ENCODE data around the gene RFPL2. TPM values are rescaled to one million over a fixed set of nuclear protein-coding genes. Genes with fewer than 3 reads are reported as not detected.

The RFPL2 gene
- total RNA-seq, 1 donor from 2014 or later = not detected

DNA sequence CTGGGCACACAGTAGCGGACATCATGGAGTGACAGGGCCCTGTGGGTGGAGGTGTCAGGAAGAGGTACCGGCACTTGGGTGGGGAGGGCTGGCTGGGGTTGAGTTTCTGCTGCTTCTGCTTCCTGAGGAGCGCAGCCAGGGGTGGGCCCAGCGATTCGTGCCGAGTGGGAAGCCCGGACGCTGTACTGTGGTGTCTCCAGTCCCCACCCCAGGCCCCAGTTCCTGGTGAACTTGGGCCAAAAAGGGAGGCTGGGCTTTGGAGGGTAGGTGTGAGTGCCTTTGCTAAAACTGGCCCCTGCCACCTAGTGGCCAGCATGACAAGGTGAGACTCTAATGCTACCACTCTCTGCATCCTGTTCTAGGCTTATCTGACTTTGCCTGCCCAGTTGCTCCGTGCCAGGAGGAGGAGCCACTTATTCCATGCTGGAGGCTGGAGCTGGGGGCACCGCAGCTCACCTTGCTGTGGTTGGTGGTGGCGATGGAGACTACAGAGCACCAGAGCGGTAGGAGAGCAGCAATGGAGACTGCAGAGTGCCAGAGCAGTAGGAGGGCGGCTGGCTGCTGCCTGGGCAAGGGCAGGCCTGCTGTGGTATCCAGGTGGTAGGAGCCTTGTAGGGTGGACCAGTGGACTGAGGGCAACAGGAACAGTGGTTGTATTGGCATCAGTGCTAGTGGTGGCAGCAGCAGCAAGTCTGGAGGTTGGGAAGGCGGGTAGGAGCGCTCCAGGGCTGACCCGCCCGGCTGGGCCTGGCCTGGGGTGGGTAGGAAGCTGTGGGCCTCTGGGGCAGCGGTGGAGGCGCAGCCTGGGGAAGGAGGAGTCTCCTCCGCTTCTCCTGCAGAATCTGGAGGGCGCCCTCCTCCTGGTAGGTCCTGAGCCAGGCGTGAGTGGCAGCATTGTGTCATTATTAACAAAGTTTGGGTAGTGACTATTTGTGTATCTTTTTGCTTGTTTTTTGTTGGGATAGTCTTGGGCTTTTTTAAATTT lies 2.2 kb upstream of the RFPL2 start:
- peaks cover 12% of the 10 kb centered on the region for H3K4me1 ChIP-seq
- H3K4me3 ChIP-seq = no peak overlapping the region
- DNase-seq = no peak
- no peaks in the 10 kb centered on the region for H3K9me3 ChIP-seq
- no peaks in the 10 kb centered on the region for H3K36me3 ChIP-seq
- H3K27me3 ChIP-seq (ENCODE audit: low read depth) = peaks cover 26% of the 10 kb centered on the region
- ATAC-seq = peak; percentile 29 to 51
- intact Hi-C loops (cut with DNase I) = no loop called here
- no peak overlapping the region for H3K27ac ChIP-seq
- TF ChIP-seq, protein P1, sequence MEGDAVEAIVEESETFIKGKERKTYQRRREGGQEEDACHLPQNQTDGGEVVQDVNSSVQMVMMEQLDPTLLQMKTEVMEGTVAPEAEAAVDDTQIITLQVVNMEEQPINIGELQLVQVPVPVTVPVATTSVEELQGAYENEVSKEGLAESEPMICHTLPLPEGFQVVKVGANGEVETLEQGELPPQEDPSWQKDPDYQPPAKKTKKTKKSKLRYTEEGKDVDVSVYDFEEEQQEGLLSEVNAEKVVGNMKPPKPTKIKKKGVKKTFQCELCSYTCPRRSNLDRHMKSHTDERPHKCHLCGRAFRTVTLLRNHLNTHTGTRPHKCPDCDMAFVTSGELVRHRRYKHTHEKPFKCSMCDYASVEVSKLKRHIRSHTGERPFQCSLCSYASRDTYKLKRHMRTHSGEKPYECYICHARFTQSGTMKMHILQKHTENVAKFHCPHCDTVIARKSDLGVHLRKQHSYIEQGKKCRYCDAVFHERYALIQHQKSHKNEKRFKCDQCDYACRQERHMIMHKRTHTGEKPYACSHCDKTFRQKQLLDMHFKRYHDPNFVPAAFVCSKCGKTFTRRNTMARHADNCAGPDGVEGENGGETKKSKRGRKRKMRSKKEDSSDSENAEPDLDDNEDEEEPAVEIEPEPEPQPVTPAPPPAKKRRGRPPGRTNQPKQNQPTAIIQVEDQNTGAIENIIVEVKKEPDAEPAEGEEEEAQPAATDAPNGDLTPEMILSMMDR (IDR thresholded peaks at IDR 0.05) = peak; percentile 57

DNA sequence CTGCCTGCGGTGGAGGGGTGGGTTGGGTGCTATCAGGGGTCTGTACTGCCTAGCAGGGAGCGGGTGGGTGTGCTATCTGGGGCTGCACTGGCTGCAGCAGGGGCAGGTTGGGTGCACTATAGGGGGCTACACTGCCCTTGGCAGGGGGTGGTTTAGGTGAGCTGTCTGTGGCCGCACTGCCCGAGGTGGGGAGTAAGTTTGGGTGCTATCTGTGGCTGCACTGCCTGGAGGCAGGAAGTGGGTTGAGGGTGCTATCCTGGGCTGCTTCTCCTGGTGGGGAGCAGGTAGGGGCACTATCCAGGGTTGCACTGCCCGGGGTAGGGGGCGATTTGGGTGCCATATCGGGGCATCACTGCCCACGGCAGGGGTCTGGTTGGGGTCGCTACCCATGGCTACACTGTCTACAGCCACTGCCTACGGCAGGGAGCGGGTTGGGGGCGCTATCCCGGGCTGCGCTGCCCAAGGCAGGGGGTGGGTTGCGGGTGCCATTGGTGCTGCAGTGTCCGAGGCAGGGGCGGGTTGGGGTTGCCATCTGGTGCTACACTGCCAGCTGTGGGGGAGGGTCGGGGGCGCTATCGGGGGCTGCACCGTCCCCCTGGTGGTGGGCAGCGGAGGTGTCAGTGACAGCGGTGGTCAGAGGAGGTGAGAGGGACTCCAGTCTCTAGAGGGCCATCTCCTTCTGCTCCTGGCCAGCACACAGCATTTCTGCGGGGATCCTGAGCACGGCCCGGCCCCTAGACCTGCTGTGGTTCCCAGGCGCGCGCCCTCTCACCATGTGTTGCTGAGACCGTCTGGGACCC lies 1.3 kb upstream of the RFPL2 start:
- no peak for DNase-seq
- ATAC-seq = no peak
- H3K4me3 ChIP-seq = no peak overlapping the region
- H3K27ac ChIP-seq = no peak overlapping the region
- TF ChIP-seq, protein P1 (IDR thresholded peaks at IDR 0.05) = no peak
- peaks cover 29% of the 10 kb centered on the region for H3K27me3 ChIP-seq (ENCODE audit: low read depth)
- intact Hi-C loops (cut with DNase I) = no loop called here
- no peaks in the 10 kb centered on the region for H3K9me3 ChIP-seq
- H3K4me1 ChIP-seq = peaks cover 13% of the 10 kb centered on the region
- H3K36me3 ChIP-seq = no peaks in the 10 kb centered on the region

DNA sequence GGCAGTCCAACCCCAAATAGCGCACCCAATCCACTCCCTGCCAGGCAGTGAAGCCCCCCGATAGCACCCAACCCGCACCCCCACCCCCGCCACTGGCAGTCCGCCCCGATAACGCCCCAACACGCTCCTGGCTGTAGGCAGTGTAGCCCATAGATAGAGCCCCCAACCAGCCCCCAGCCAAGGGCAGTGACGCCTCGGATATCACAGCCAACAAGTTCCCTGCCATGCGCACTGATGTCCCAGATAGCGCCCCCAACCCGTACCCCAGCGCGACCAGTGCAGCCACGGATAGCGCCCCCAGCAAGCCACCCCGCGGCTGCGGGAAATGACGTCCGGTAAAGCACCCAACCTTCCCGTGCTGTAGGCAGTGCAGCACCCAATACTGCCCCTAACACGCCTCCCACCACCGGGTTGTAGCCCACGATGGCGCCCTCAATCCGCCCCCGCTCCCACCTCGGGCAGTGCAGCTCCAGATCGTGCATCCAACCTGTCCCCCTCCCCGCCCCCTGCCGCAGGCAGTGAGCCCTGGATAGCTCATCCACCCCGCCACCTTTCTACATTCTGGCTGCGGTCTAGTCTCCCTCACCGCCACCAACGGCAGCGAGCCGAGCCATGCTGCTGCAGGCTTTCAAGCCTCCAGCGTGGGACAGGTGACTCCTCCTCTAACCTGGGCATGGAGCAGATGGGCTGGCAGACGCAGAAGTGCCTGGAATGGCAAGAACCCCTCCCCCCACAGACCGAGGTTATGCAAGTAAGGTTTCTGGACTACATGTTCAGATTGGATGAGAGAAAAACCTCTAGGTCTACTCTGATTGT lies 625 bp downstream of the RFPL2 start:
- peaks cover 13% of the 10 kb centered on the region for H3K4me1 ChIP-seq
- peaks cover 32% of the 10 kb centered on the region for H3K27me3 ChIP-seq (ENCODE audit: low read depth)
- TF ChIP-seq, protein P1 (IDR thresholded peaks at IDR 0.05) = no peak
- peak overlapping the region; percentile 33 for H3K4me3 ChIP-seq
- intact Hi-C loops (cut with DNase I) = no loop called here
- no peaks in the 10 kb centered on the region for H3K36me3 ChIP-seq
- no peaks in the 10 kb centered on the region for H3K9me3 ChIP-seq
- H3K27ac ChIP-seq = no peak overlapping the region
- DNase-seq = no peak
- peak; percentile 2 to 18 for ATAC-seq

DNA sequence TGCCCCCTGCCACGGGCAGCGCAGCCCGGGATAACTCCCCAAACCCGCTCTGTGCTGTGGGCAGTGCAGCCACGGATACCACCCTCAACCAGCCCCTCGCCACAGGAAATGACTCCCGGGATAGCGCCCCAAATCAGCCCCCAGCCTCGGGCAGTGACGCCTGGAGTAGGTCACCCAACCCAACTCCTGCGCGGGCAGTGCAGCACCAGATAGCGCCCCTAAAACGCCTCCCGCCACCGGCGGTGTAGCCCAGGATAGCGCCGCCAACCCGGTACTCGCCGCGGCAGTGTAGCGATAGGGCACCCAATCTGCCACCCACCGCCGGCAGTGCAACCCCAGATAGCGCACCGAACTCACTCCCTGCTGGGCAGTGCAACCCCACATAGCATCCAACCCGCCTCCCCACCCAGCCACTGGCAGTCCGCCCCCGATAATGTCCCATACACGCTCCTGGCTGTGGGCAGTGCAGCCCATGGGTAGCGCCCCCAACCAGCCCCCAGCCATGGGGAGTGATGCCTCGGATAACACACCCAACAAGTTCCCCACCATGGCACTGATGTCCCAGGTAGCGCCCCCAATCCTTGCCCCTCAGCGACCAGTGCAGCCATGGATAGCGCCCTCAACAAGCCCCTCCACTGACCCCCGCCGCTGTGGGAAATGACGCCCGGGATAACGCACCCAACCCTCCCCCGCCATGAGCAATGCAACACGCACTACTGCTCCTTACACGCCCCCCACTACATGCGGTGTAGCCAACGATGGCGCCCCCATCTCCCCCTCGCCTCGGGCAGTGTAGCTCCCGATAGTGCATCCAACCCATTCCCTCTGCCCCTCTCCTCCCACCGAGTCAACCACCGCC lies 1.5 kb downstream of the RFPL2 start:
- ATAC-seq = peak; percentile 6 to 30
- TF ChIP-seq, protein P1 (IDR thresholded peaks at IDR 0.05) = no peak
- Histone ChIP-seq H3K4me3 (peak overlapping the region; percentile 44), H3K36me3 (no peaks in the 10 kb centered on the region), H3K4me1 (peaks cover 13% of the 10 kb centered on the region), H3K9me3 (no peaks in the 10 kb centered on the region), H3K27me3 (ENCODE audit: low read depth) (peaks cover 39% of the 10 kb centered on the region), H3K27ac (no peak overlapping the region)
- intact Hi-C loops (cut with DNase I) = no loop called here
- no peak for DNase-seq

Measured in lower lobe of right lung (tissue), 2 donors.